H9 (cell line): ENCODE data around the gene MRAS. TPM values are rescaled to one million over a fixed set of nuclear protein-coding genes. Genes with fewer than 3 reads are reported as not detected.

Source experiments
- DNase-seq: peaks from one replicate; pipeline ENCODE4 v3.0.0-alpha.2; 2017
- H2AFZ ChIP-seq: one replicate; pipeline ENCODE4 v1.6.1; 2013; ENCODE audit warnings: mild to moderate bottlenecking, low read length, control low read depth, moderate library complexity
- H2AK5ac ChIP-seq: 2 replicates; pipeline ENCODE4 v1.6.1; 2013; ENCODE audit warnings: low read length, control low read depth, mixed read lengths; ENCODE audit not compliant: insufficient read length
- H2BK120ac ChIP-seq: one replicate; pipeline ENCODE4 v1.6.1; 2013; ENCODE audit warnings: low read depth, mild to moderate bottlenecking, low read length, control low read depth, inconsistent platforms; ENCODE audit not compliant: poor library complexity, severe bottlenecking
- H2BK12ac ChIP-seq: 2 replicates; pipeline ENCODE4 v1.6.1; 2013; ENCODE audit warnings: low read length, control low read depth, mixed read lengths, low read depth; ENCODE audit not compliant: insufficient read length
- H2BK15ac ChIP-seq: 2 replicates; pipeline ENCODE4 v1.6.1; 2013; ENCODE audit warnings: low read depth, low read length, control low read depth
- H2BK20ac ChIP-seq: one replicate; pipeline ENCODE4 v1.6.1; 2013; ENCODE audit warnings: low read depth, mild to moderate bottlenecking, low read length, control low read depth, inconsistent platforms; ENCODE audit not compliant: poor library complexity, severe bottlenecking
- H2BK5ac ChIP-seq: 2 replicates; pipeline ENCODE4 v1.6.1; 2013; ENCODE audit warnings: low read length, control low read depth, mixed read lengths; ENCODE audit not compliant: insufficient read length
- H3K14ac ChIP-seq: 2 replicates; pipeline ENCODE4 v1.6.1; 2013; ENCODE audit warnings: low read length, control low read depth; ENCODE audit not compliant: insufficient read depth
- H3K18ac ChIP-seq: 2 replicates; pipeline ENCODE4 v1.6.1; 2013; ENCODE audit warnings: low read depth, mild to moderate bottlenecking, mixed read lengths, low read length, control low read depth; ENCODE audit not compliant: insufficient read length
- H3K23ac ChIP-seq: 2 replicates; pipeline ENCODE4 v1.6.1; 2013; ENCODE audit warnings: low read length, control low read depth, mixed read lengths, low read depth; ENCODE audit not compliant: insufficient read length
- H3K23me2 ChIP-seq: 2 replicates; pipeline ENCODE4 v1.6.1; 2013; ENCODE audit warnings: low read depth, mild to moderate bottlenecking, mixed read lengths, low read length, control low read depth; ENCODE audit not compliant: insufficient read length, poor library complexity, severe bottlenecking
- H3K27ac ChIP-seq: 2 replicates; pipeline ENCODE4 v1.5.1; 2013; ENCODE audit warnings: low read length, control low read depth, mixed read lengths, low read depth; ENCODE audit not compliant: insufficient read length
- H3K27me3 ChIP-seq: 2 replicates; pipeline ENCODE4 v1.6.1; 2013; ENCODE audit warnings: low read length, control low read depth, inconsistent platforms; ENCODE audit not compliant: insufficient read depth
- H3K4ac ChIP-seq: 2 replicates; pipeline ENCODE4 v1.6.1; 2013; ENCODE audit warnings: low read depth, mild to moderate bottlenecking, control low read depth, inconsistent platforms, low read length, moderate library complexity
- H3K4me1 ChIP-seq: 2 replicates; pipeline ENCODE4 v1.6.1; 2013; ENCODE audit warnings: low read length, control low read depth, inconsistent platforms; ENCODE audit not compliant: insufficient read depth
- H3K4me2 ChIP-seq: 2 replicates; pipeline ENCODE4 v1.6.1; 2013; ENCODE audit warnings: low read length, control low read depth, mixed read lengths; ENCODE audit not compliant: insufficient read length, insufficient read depth
- H3K56ac ChIP-seq: 2 replicates; pipeline ENCODE4 v1.6.1; 2013; ENCODE audit warnings: low read depth, mild to moderate bottlenecking, mixed read lengths, low read length, control low read depth; ENCODE audit not compliant: insufficient read length
- H3K79me1 ChIP-seq: 2 replicates; pipeline ENCODE4 v1.6.1; 2013; ENCODE audit warnings: low read depth, mild to moderate bottlenecking, moderate library complexity, low read length, control low read depth, inconsistent platforms; ENCODE audit not compliant: insufficient read depth, poor library complexity, severe bottlenecking
- H3K79me2 ChIP-seq: 2 replicates; pipeline ENCODE4 v1.6.1; 2013; ENCODE audit warnings: low read length, control low read depth, inconsistent platforms; ENCODE audit not compliant: insufficient read depth
- H3K9ac ChIP-seq: 2 replicates; pipeline ENCODE4 v1.6.1; 2013; ENCODE audit warnings: low read length, control low read depth, mixed read lengths; ENCODE audit not compliant: insufficient read length; ENCODE audit errors: extremely low read depth
- H3K9me3 ChIP-seq: one replicate; pipeline ENCODE4 v1.6.1; 2013; ENCODE audit warnings: low read depth, low read length, inconsistent platforms; ENCODE audit not compliant: control insufficient read depth
- H3T11ph ChIP-seq: one replicate; pipeline ENCODE4 v1.6.1; 2013; ENCODE audit warnings: mild to moderate bottlenecking, low read length, control low read depth, inconsistent platforms
- H4K20me1 ChIP-seq: one replicate; pipeline ENCODE4 v1.6.1; 2013; ENCODE audit not compliant: control insufficient read depth, insufficient read length, insufficient read depth
- H4K5ac ChIP-seq: 2 replicates; pipeline ENCODE4 v1.6.1; 2013; ENCODE audit warnings: low read depth, mild to moderate bottlenecking, mixed read lengths, low read length, control low read depth; ENCODE audit not compliant: insufficient read length
- H4K8ac ChIP-seq: replicated peaks from 2 replicates; pipeline ENCODE4 v1.6.1; 2013; ENCODE audit warnings: low read length, control low read depth, mixed read lengths, low read depth; ENCODE audit not compliant: insufficient read length
- H4K91ac ChIP-seq: 2 replicates; pipeline ENCODE4 v1.6.1; 2013; ENCODE audit warnings: low read depth, mild to moderate bottlenecking, moderate library complexity, mixed read lengths, low read length, control low read depth; ENCODE audit not compliant: insufficient read length
- H3K27ac Mint-ChIP-seq, 3 experiments: 2 replicates in 2 of 3; 3 replicates in 1 of 3; pipeline ENCODE4 v1.8.0; 2020 to 2021; ENCODE audit warnings: mixed read lengths in 3 of 3, mild to moderate bottlenecking in 1 of 3, moderate library complexity in 1 of 3
- H3K27me3 Mint-ChIP-seq: 2 replicates; pipeline ENCODE4 v1.8.0; 2021; ENCODE audit warnings: low read depth, mild to moderate bottlenecking, moderate library complexity, mixed read lengths
- H3K36me3 Mint-ChIP-seq, 3 experiments: 2 replicates in 2 of 3; 3 replicates in 1 of 3; pipeline ENCODE4 v1.8.0; 2020 to 2021; ENCODE audit warnings: low read depth in 3 of 3, mixed read lengths in 3 of 3; ENCODE audit not compliant: insufficient read depth in 1 of 3
- H3K4me1 Mint-ChIP-seq, 2 experiments: 2 replicates each; pipeline ENCODE4 v1.8.0; 2020; ENCODE audit warnings: mixed read lengths in 2 of 2
- H3K4me3 Mint-ChIP-seq, 2 experiments: 2 replicates in 1 of 2; 3 replicates in 1 of 2; pipeline ENCODE4 v1.8.0; 2020 to 2021; ENCODE audit warnings: mild to moderate bottlenecking in 2 of 2, mixed read lengths in 2 of 2, moderate library complexity in 1 of 2
- H3K9me3 Mint-ChIP-seq, 2 experiments: 2 replicates in 1 of 2; 3 replicates in 1 of 2; pipeline ENCODE4 v1.8.0; 2020; ENCODE audit warnings: mild to moderate bottlenecking in 2 of 2, mixed read lengths in 2 of 2, moderate library complexity in 1 of 2
- CTCF ChIP-seq: fragments of 200-600 bp; sonication (generic); conservative IDR thresholded peaks from 3 replicates; pipeline ENCODE4 v1.8.0; 2021; ENCODE audit warnings: antibody characterized with exemption, mild to moderate bottlenecking
- total RNA-seq: library from RNA; stranded (reverse); gene quantifications from 2 replicates; pipeline ENCODE4 v1.2.1, GENCODE V29; 2021

The MRAS gene
- total RNA-seq, 1 experiment from 2014 or later, result 10.9 TPM

DNA sequence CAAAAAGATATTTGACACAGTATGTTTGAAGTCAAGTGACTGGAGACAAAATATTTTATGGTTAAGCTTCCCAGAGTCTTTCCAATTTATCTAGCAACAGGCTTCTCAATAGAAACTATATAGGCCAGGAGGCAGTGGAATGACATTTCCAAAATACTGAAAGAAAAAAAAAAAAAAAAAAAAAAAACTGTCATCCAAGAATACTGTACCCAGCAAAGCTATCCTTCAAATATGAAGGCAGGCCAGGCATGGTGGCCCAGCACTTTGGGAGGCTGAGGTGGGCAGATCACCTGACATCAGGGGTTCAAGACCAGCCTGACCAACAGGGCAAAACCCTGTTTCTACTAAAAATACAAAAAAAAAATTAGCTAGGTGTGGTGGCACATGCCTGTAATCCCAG is 39.6 kb upstream of the MRAS start:
- no peaks in the 10 kb centered on the region for H3K4me1 Mint-ChIP-seq
- H3K79me1 ChIP-seq, result no peaks in the 10 kb centered on the region
- no peaks in the 10 kb centered on the region for H3K4me1 ChIP-seq
- no peak overlapping the region for H3K56ac ChIP-seq
- no peak overlapping the region for H3K27ac ChIP-seq
- no peak overlapping the region for H3T11ph ChIP-seq
- H3K27ac Mint-ChIP-seq, result no peak overlapping the region
- H4K8ac ChIP-seq, result no peak overlapping the region
- H2AK5ac ChIP-seq, result no peak overlapping the region
- no peak overlapping the region for H3K4me2 ChIP-seq
- H4K5ac ChIP-seq, result no peak overlapping the region
- H3K27me3 Mint-ChIP-seq, result peaks cover 32% of the 10 kb centered on the region
- no peak overlapping the region for H3K18ac ChIP-seq
- H3K79me2 ChIP-seq, result no peaks in the 10 kb centered on the region
- H3K4ac ChIP-seq, result no peak overlapping the region
- H4K20me1 ChIP-seq, result no peaks in the 10 kb centered on the region
- no peak overlapping the region for H2BK12ac ChIP-seq
- no peaks in the 10 kb centered on the region for H3K9me3 ChIP-seq
- H2BK20ac ChIP-seq, result no peak overlapping the region
- H3K9me3 Mint-ChIP-seq, result peaks cover 14 to 20% of the 10 kb centered on the region in 2 experiments
- H2BK15ac ChIP-seq, result no peak overlapping the region
- no peak overlapping the region for H2AFZ ChIP-seq
- DNase-seq, result no peak
- H4K91ac ChIP-seq, result no peak overlapping the region
- TF ChIP-seq CTCF, result no peak
- no peak overlapping the region for H3K4me3 Mint-ChIP-seq
- no peak overlapping the region for H2BK120ac ChIP-seq
- no peak overlapping the region for H2BK5ac ChIP-seq
- no peaks in the 10 kb centered on the region for H3K27me3 ChIP-seq
- no peak overlapping the region for H3K9ac ChIP-seq
- H3K23me2 ChIP-seq, result no peaks in the 10 kb centered on the region
- H3K14ac ChIP-seq, result no peak overlapping the region
- H3K23ac ChIP-seq, result no peak overlapping the region
- H3K36me3 Mint-ChIP-seq, result peaks cover 5 to 9% (median 8%) of the 10 kb centered on the region in 3 experiments; a peak in 6 of 7 replicates
